Measurements from ENCODE around the gene RWDD1.
A peak's percentile ranks its signal among the peaks of the same experiment; 100 is the strongest.

Gene RWDD1

GRCh38 chr6:116570856-116571682 is at the start of gene RWDD1:
TSS of gene RWDD1 (plus strand) at chr6:116571504. CDS start at chr6:116571583, 79 bp downstream.
- H3K4me1 ChIP-seq (ENCODE audit: control insufficient read depth, insufficient read depth, low read length, unreplicated experiment), result peaks cover 21% of the 10 kb centered on the region
- H3K79me2 ChIP-seq (ENCODE audit: control insufficient read depth, insufficient read depth, low read length, unreplicated experiment), result peaks cover 53% of the 10 kb centered on the region

GRCh38 chr6:116522896-116523295 is 48.4 kb upstream of the RWDD1 start:
- H3K4me1 ChIP-seq (ENCODE audit: control insufficient read depth, insufficient read depth, low read length, unreplicated experiment), result no peaks in the 10 kb centered on the region
- no peak overlapping the region for H3K4me3 ChIP-seq (ENCODE audit: low read depth, low read length)
- H3K27ac ChIP-seq (ENCODE audit: low read depth, low read length), result no peak overlapping the region
- no peak overlapping the region for H2AFZ ChIP-seq (ENCODE audit: low read length, unreplicated experiment)
- no peaks in the 10 kb centered on the region for H3K27me3 ChIP-seq (ENCODE audit: insufficient read depth, low read length)
- no peaks in the 10 kb centered on the region for H3K79me2 ChIP-seq (ENCODE audit: control insufficient read depth, insufficient read depth, low read length, unreplicated experiment)
- H3K36me3 ChIP-seq (ENCODE audit: insufficient read depth, low read length), result no peaks in the 10 kb centered on the region

More at GRCh38 chr6:116570856-116571682, at the start of gene RWDD1:
- peaks cover 13% of the 10 kb centered on the region for H3K36me3 ChIP-seq (ENCODE audit: insufficient read depth, low read length)
- H3K27me3 ChIP-seq (ENCODE audit: insufficient read depth, low read length), result no peaks in the 10 kb centered on the region
- H3K27ac ChIP-seq (ENCODE audit: low read depth, low read length), result peak within 1 kb of the TSS; percentile 75
- peak within 1 kb of the TSS; percentile 88 for H3K4me3 ChIP-seq (ENCODE audit: low read depth, low read length)
- H2AFZ ChIP-seq (ENCODE audit: low read length, unreplicated experiment), result peak within 1 kb of the TSS; percentile 92

GRCh38 chr6:116524236-116524635 is 47.1 kb upstream of the RWDD1 start:
- no peak overlapping the region for H2AFZ ChIP-seq (ENCODE audit: low read length, unreplicated experiment)
- H3K79me2 ChIP-seq (ENCODE audit: control insufficient read depth, insufficient read depth, low read length, unreplicated experiment), result no peaks in the 10 kb centered on the region
- H3K27me3 ChIP-seq (ENCODE audit: insufficient read depth, low read length), result no peaks in the 10 kb centered on the region
- no peak overlapping the region for H3K4me3 ChIP-seq (ENCODE audit: low read depth, low read length)
- no peak overlapping the region for H3K27ac ChIP-seq (ENCODE audit: low read depth, low read length)
- H3K4me1 ChIP-seq (ENCODE audit: control insufficient read depth, insufficient read depth, low read length, unreplicated experiment), result peaks cover 10% of the 10 kb centered on the region
- no peaks in the 10 kb centered on the region for H3K36me3 ChIP-seq (ENCODE audit: insufficient read depth, low read length)

- no peaks in the 10 kb centered on the region for H3K27me3 ChIP-seq (ENCODE audit: insufficient read depth, low read length)
- H2AFZ ChIP-seq (ENCODE audit: low read length, unreplicated experiment), result no peak overlapping the region
- H3K36me3 ChIP-seq (ENCODE audit: insufficient read depth, low read length), result no peaks in the 10 kb centered on the region
- H3K27ac ChIP-seq (ENCODE audit: low read depth, low read length), result no peak overlapping the region
- H3K79me2 ChIP-seq (ENCODE audit: control insufficient read depth, insufficient read depth, low read length, unreplicated experiment), result no peaks in the 10 kb centered on the region
- H3K4me1 ChIP-seq (ENCODE audit: control insufficient read depth, insufficient read depth, low read length, unreplicated experiment), result peaks cover 14% of the 10 kb centered on the region
- H3K4me3 ChIP-seq (ENCODE audit: low read depth, low read length), result no peak overlapping the region
Observed at GRCh38 chr6:116528133-116528532, 43.2 kb upstream of the RWDD1 start.

- H3K27me3 ChIP-seq (ENCODE audit: insufficient read depth, low read length), result no peaks in the 10 kb centered on the region
- no peaks in the 10 kb centered on the region for H3K36me3 ChIP-seq (ENCODE audit: insufficient read depth, low read length)
- peak overlapping the region; percentile 44 for H2AFZ ChIP-seq (ENCODE audit: low read length, unreplicated experiment)
- no peak overlapping the region for H3K4me3 ChIP-seq (ENCODE audit: low read depth, low read length)
- H3K4me1 ChIP-seq (ENCODE audit: control insufficient read depth, insufficient read depth, low read length, unreplicated experiment), result peaks cover 14% of the 10 kb centered on the region
- no peaks in the 10 kb centered on the region for H3K79me2 ChIP-seq (ENCODE audit: control insufficient read depth, insufficient read depth, low read length, unreplicated experiment)
- H3K27ac ChIP-seq (ENCODE audit: low read depth, low read length), result no peak overlapping the region
Observed at GRCh38 chr6:116528780-116529179, 42.5 kb upstream of the RWDD1 start.

- H3K4me3 ChIP-seq (ENCODE audit: low read depth, low read length), result no peak overlapping the region
Observed at GRCh38 chr6:116529466-116530290, 41.6 kb upstream of the RWDD1 start.

GRCh38 chr6:116530436-116530835 is 40.9 kb upstream of the RWDD1 start:
- H3K79me2 ChIP-seq (ENCODE audit: control insufficient read depth, insufficient read depth, low read length, unreplicated experiment), result no peaks in the 10 kb centered on the region
- no peak overlapping the region for H3K4me3 ChIP-seq (ENCODE audit: low read depth, low read length)
- no peaks in the 10 kb centered on the region for H3K27me3 ChIP-seq (ENCODE audit: insufficient read depth, low read length)
- no peak overlapping the region for H3K27ac ChIP-seq (ENCODE audit: low read depth, low read length)
- H3K36me3 ChIP-seq (ENCODE audit: insufficient read depth, low read length), result no peaks in the 10 kb centered on the region
- H3K4me1 ChIP-seq (ENCODE audit: control insufficient read depth, insufficient read depth, low read length, unreplicated experiment), result peaks cover 20% of the 10 kb centered on the region
- H2AFZ ChIP-seq (ENCODE audit: low read length, unreplicated experiment), result no peak overlapping the region

More at GRCh38 chr6:116529466-116530290, 41.6 kb upstream of the RWDD1 start:
- Histone ChIP-seq H3K4me1 (ENCODE audit: control insufficient read depth, insufficient read depth, low read length, unreplicated experiment) (peaks cover 14% of the 10 kb centered on the region), H3K27ac (ENCODE audit: low read depth, low read length) (no peak overlapping the region), H3K27me3 (ENCODE audit: insufficient read depth, low read length) (no peaks in the 10 kb centered on the region), H3K36me3 (ENCODE audit: insufficient read depth, low read length) (no peaks in the 10 kb centered on the region), H3K79me2 (ENCODE audit: control insufficient read depth, insufficient read depth, low read length, unreplicated experiment) (no peaks in the 10 kb centered on the region), H2AFZ (ENCODE audit: low read length, unreplicated experiment) (no peak overlapping the region)

GRCh38 chr6:116531675-116532570 is 39.4 kb upstream of the RWDD1 start:
- H3K4me3 ChIP-seq (ENCODE audit: low read depth, low read length), result no peak overlapping the region
- H3K79me2 ChIP-seq (ENCODE audit: control insufficient read depth, insufficient read depth, low read length, unreplicated experiment), result no peaks in the 10 kb centered on the region
- no peaks in the 10 kb centered on the region for H3K36me3 ChIP-seq (ENCODE audit: insufficient read depth, low read length)
- no peaks in the 10 kb centered on the region for H3K27me3 ChIP-seq (ENCODE audit: insufficient read depth, low read length)
- H3K4me1 ChIP-seq (ENCODE audit: control insufficient read depth, insufficient read depth, low read length, unreplicated experiment), result peaks cover 20% of the 10 kb centered on the region
- H2AFZ ChIP-seq (ENCODE audit: low read length, unreplicated experiment), result no peak overlapping the region
- H3K27ac ChIP-seq (ENCODE audit: low read depth, low read length), result no peak overlapping the region

- Histone ChIP-seq H3K4me1 (ENCODE audit: control insufficient read depth, insufficient read depth, low read length, unreplicated experiment) (peaks cover 18% of the 10 kb centered on the region), H2AFZ (ENCODE audit: low read length, unreplicated experiment) (peak overlapping the region; percentile 53), H3K36me3 (ENCODE audit: insufficient read depth, low read length) (no peaks in the 10 kb centered on the region), H3K27me3 (ENCODE audit: insufficient read depth, low read length) (no peaks in the 10 kb centered on the region), H3K79me2 (ENCODE audit: control insufficient read depth, insufficient read depth, low read length, unreplicated experiment) (no peaks in the 10 kb centered on the region), H3K27ac (ENCODE audit: low read depth, low read length) (no peak overlapping the region), H3K4me3 (ENCODE audit: low read depth, low read length) (no peak overlapping the region)
Observed at GRCh38 chr6:116533233-116533957, 37.9 kb upstream of the RWDD1 start.

Data from ACC112 (cell line).